Raji (cell line): Measurements from ENCODE around the gene OR13C8.

Source experiments
- POLR2A ChIP-seq: IDR thresholded peaks from 2 replicates; pipeline ENCODE4 v1.6.1; 2011; ENCODE audit warnings: low read depth, low read length, control low read depth; ENCODE audit not compliant: insufficient read depth

The OR13C8 gene, protein sequence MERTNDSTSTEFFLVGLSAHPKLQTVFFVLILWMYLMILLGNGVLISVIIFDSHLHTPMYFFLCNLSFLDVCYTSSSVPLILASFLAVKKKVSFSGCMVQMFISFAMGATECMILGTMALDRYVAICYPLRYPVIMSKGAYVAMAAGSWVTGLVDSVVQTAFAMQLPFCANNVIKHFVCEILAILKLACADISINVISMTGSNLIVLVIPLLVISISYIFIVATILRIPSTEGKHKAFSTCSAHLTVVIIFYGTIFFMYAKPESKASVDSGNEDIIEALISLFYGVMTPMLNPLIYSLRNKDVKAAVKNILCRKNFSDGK

DNA sequence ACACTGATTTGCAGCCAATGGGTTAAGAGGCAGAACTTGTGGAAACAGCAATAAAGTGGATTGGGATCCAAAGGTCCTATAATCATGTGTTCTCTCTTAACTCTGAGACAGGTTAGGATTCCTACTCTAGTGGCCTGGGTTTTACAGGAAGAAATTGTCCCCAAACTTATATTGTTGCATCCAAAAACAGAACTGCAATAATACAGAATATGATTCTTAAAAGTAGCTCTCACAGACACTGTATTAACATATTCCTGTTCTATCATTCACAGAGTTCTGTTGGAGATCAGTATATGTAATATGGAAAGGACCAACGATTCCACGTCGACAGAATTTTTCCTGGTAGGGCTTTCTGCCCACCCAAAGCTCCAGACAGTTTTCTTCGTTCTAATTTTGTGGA, at the start of gene OR13C8:
TSS of gene OR13C8 (plus strand) at position 301 of the 400 bp plus-strand sequence. CDS start at position 301, 0 bp downstream.
- TF ChIP-seq POLR2A = no peak

DNA sequence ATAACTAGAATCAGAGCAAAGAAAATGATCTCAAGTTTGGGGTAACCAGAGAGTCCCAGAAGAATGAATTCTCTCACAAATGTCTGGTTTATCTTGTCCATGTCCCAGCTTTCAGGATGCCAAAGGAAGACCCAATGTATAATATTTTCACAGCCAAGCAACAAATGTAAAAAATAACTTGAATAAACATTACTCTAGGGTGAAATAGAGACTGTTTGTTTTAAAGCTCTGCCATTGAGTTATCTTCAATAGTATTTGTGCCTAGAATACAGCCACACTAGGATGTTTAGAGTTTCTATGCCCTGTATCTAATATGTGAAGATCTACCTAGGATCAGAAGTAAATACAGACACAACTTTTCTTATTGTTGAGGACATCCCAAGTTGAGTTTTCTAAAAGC, 41.9 kb upstream of the OR13C8 start, which contains the start of gene OR13C4:
TSS of gene OR13C4 (minus strand) at position 101 of the 400 bp plus-strand sequence. CDS start at position 101, 0 bp downstream.
- TF ChIP-seq POLR2A = no peak

DNA sequence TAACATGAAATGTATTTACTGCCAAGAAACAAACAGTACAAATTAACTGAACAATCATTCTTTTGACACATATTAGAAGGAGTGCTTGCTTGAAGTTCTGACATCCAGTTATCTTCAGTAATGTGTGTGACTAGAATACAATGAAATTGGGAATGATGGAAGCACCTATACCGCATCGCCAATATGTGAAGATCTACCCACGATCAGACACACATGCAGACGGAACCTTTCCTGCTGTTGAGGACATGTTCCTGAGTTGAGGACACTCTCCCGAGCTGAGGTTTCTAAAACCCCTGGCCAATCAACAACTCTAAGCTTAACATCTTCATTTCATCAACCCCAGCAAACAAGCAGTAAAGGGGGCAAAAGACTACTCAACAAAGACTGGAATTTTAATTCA, 32.2 kb upstream of the OR13C8 start, which contains the start of gene OR13C3:
TSS of gene OR13C3 (minus strand) at position 101 of the 400 bp plus-strand sequence. CDS start 133 bp downstream, outside the sequence.
- TF ChIP-seq POLR2A = no peak

DNA sequence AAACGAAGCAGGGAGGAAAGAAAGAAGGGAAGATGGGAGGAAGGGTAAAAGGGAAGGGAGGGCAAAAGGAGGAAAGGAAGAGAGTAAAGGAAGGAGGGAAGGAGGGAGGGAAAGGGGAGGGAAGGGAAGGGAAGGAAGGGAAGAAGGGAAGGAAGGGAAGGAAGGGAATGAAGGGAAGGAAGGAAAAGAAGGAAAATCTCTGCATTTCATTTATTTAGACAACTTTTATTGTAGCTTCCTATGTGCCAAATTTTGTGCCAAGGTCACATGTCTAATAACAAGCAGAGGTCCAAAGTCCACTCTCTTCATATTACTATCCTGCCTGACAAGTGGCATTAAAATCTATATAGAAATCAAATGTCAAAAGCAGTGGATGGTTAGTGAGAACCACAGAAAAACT, 29.7 kb upstream of the OR13C8 start:
- no peak for TF ChIP-seq POLR2A

DNA sequence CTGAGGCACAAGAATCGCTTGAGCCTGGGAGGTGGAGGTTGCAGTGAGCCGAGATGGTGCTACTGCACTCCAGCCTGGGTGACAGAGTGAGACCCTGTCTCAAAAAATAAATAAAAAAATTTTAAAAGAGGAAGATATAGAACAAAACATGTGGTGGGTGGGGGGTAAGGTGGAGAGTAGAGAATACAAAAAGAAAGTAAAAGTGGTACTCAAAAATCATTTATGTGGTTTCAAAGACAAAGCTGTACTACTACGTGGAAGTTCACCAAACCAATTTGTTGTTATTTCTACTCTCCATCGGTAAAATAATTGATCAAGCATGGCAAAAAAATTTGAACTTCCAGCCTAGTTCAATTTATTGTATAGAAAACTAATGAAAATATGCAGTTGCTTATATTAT, 24.3 kb upstream of the OR13C8 start:
- TF ChIP-seq POLR2A = no peak

DNA sequence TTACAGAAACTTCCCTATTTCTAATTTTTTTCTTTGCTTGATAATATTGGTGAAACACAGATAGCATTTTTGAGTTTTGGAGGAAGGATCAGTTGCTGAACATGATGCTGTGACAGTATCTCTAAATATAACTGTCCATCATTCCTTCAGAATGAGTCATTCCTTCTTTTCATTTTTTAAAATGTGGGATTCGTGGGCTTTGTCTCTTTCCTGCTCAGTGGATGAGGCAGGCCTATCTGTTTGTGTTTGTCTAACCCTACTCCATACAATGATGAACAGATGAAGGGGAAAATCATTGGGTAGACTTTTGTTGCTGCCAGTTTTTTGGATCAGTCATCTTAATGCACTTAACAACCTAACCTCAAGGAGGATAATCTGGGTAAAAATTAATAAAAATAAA, 15.7 kb upstream of the OR13C8 start:
- TF ChIP-seq POLR2A = no peak

DNA sequence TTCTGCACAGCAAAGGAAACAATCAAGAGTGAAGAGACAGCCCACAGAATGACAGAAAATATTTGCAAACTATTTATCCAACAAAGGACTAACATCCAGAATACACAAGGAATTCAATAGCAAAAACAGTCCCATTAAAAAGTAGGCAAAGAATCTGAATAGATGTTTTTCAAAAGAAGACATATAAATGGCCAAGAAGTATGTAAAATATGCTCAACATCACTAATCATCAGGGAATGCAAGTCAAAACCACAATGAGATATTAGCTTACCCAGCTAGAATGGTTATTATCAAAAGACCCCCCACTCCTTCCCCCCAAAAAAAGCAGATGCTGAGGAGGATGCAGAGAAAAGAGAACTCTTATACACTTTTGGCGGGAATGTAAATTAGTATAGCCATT, 13.4 kb upstream of the OR13C8 start:
- no peak for TF ChIP-seq POLR2A

DNA sequence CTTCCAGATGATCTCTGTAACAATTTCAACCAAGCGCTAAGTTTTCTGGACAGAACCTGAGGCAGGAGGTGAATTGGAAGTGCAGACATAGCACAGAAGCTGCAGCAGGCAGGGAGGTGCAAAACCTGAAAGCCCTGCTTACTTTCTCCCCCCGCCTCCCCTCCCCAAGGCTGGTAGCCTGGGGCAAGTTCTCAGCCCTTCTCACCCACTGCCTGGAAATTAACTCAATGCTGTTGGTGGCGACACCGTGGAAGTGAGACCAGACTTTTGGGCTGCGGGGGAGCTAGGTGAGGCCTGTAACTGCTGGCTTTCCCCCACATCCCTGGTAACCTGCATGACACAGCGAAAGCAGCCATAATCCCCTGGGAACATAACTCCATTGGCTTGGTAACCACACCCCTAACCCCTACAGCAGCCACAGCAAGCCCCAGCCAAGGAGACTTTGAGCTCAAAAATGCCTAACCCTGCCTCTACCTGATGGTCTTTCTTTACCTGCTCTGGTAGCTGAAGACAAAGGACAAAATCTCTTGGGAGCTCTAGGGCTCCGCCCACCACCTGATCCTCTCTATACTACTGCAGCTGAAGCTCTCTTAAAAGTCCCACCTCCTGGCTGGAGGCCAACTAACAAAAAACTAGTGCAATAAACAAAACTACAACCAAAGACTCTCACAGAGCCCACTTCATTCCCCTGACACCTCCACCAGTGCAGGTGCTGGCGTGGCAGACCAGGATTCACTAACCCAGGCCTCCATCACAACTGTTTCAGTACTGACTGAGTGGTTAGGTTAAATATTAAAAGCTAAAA, 11.9 kb upstream of the OR13C8 start:
- no peak for TF ChIP-seq POLR2A

DNA sequence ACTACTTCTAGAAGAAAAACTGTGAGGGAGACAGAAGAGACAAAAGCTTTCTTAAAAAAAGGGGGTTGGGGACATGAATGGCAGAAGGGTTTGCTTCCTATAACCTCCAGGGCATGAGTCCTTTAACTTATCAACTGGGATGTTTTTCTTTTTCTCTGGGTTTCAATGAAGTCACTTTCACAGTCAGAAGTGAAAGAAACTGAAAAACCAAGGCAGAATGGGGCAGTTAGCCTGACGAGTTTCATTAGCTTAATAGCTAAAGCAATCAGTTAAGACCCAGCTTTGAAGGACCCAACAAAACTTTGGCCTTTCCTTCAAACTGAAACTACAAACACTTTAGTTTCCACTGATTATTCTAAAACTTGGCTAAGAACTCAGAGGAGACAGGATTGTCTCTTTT, 4.6 kb upstream of the OR13C8 start:
- no peak for TF ChIP-seq POLR2A

DNA sequence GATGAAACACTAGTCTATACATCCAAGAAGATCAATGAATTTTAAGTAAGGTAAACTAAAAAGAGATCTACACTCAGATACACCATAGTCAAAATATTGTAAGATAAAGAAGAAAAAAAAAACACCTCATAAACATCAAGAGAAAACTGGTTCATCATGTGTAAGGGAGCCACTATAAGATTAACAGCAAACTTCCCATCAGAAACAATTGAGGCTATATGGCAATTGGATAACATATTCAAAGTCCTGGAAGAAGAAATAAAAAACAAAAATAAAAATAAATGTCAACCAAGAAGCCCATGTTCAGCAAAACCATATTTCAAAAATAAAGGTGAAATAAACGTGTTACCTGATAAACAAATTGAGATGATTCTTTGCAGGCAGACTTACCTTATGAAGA, 3.6 kb downstream of the OR13C8 start:
- TF ChIP-seq POLR2A = no peak

DNA sequence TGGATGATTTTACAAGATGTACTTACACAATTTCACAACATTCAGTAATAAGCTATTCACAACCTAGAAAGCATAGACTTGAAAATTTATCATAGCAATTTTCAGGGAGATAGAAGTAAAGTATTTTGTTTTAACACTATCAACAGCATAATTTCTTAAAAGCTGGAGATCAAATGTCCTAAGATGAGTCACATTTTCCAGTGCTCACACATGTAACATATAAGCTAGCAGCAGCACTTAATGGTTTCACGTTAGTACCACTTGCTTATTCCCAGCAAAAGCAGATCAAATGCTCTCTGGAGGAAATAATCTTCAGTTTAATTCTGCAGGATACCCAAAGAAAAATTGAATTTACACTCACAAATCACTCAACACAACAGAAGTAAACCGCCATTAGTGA, 6.5 kb downstream of the OR13C8 start:
- TF ChIP-seq POLR2A = no peak

DNA sequence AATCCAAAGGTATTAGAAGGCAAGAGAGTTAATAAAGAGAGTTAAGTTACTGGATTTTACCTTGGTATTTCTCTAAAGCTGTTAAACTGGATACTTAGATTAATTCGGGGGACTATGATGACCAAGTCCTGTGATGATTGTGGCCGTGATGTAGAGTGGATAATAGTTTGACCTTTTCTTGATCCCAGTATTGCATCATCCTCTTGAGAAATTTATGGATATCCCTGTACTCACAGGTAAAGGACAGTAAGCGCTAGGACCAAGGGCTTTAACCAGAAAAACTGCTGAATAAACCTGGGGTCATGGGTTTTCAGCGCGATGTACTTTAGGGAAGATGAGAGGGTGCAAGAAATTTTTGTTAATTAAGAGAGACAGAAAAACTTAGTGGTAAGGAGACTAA, 8.3 kb downstream of the OR13C8 start:
- TF ChIP-seq POLR2A = no peak

DNA sequence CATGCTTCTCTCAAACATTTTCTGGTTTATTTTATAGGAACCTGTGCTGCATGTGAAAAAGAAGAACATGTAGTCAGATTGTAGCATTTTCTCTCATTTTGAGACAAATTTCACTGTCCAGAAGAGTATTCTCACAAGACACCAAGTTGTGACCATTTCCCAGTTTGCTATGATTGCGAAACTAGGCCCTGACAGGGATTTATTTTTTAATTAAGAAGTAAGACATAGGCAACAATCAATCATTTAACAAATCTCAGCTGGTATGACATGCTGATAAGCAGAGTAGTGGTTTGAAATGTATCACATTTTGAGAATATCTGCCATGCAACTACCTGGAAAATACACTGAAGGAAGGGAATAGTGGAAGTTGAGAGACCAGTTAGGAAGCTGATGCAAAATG, 11.6 kb downstream of the OR13C8 start:
- TF ChIP-seq POLR2A = no peak

DNA sequence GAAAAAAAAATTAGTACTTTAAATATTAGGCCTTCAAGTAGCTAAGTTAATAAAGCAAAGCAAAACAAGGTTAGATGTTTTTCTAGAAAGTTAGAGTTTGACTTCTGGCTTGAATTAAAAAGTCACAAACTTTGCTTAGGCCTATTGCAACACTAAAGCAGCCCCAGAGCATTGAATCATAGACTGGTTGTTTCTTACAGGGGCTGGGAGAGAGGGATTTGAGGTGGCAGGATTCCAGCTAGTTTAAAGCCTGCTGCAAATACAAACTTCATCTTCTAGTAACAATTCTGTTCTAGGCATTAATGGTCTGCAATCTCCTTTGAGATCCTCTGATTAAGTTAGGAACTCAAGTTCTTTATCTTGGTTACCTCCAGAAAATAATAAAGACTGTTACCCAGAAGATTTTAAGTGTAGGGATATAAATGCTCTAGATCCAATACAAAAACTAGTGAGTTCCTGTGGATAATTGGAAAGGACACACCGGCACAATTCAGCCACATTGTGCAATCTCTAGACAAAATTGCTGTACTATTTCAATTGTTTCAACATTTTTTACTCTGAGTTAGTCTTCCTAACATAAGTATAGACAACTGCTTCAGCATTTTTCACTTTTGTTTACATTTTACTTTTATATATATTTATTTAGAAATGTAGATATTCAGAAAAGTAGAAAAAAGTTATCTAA, 17.7 kb downstream of the OR13C8 start:
- TF ChIP-seq POLR2A = no peak

DNA sequence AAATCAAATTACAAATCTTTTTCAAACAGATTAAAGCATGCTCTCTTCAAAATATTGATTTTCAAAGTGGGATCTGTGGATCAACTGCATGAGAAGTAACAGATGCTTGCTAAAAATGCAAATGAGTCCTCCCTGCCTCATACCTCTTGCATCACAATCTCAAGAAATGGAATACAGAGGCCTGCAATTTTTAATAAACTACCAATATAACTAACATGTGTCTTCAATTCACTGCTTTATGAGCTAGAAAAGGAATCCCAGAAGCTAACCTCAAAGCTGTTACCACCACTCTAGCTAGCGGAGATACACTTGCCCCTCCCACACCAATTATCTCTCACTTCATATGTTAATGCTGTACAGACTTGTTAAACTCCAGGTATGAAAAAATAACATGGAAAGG, 20.7 kb downstream of the OR13C8 start:
- TF ChIP-seq POLR2A = no peak
